ENCODE results near the gene MCRS1.

- TF ChIP-seq POLR2AphosphoS5 (IDR thresholded peaks at IDR 0.05; ENCODE audit: insufficient read depth, low read depth, low read length) (no peak), POLR2A (IDR thresholded peaks at IDR 0.05; ENCODE audit: low read depth, low read length) (no peak), MYC (IDR thresholded peaks at IDR 0.05; ENCODE audit: low read depth, low read length) (no peak), EZH2 (IDR thresholded peaks at IDR 0.05; ENCODE audit: borderline replicate concordance, low read depth, low read length, severe bottlenecking) (no peak)
- TF ChIP-seq, protein P1, sequence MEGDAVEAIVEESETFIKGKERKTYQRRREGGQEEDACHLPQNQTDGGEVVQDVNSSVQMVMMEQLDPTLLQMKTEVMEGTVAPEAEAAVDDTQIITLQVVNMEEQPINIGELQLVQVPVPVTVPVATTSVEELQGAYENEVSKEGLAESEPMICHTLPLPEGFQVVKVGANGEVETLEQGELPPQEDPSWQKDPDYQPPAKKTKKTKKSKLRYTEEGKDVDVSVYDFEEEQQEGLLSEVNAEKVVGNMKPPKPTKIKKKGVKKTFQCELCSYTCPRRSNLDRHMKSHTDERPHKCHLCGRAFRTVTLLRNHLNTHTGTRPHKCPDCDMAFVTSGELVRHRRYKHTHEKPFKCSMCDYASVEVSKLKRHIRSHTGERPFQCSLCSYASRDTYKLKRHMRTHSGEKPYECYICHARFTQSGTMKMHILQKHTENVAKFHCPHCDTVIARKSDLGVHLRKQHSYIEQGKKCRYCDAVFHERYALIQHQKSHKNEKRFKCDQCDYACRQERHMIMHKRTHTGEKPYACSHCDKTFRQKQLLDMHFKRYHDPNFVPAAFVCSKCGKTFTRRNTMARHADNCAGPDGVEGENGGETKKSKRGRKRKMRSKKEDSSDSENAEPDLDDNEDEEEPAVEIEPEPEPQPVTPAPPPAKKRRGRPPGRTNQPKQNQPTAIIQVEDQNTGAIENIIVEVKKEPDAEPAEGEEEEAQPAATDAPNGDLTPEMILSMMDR (IDR thresholded peaks at IDR 0.05; ENCODE audit: extremely low read depth in 1 of 2, insufficient read depth in 1 of 2, low read depth in 1 of 2, low read length in 2 of 2), result no peak
Observed at GRCh38 chr12:49543914-49544815, 23.8 kb downstream of the MCRS1 start.
